ENCODE results near the gene ACCSL. TPM values are rescaled to one million over a fixed set of nuclear protein-coding genes. Genes with fewer than 3 reads are reported as not detected.
A peak's percentile ranks its signal among the peaks of the same experiment; 100 is the strongest.

The ACCSL gene
- total RNA-seq, 1 donor from 2014 or later = not detected

- Mint-ChIP-seq H3K4me3 (no peak overlapping the region), H3K27ac (no peak overlapping the region), H3K36me3 (no peaks in the 10 kb centered on the region), H3K9me3 (no peaks in the 10 kb centered on the region), H3K27me3 (peaks cover 44% of the 10 kb centered on the region), H3K4me1 (ENCODE audit: unreplicated experiment) (no peaks in the 10 kb centered on the region)
- no peak for TF ChIP-seq CTCF (conservative IDR thresholded peaks at IDR 0.05)
- no peak for DNase-seq (ENCODE audit: extremely low spot score, unreplicated experiment)
These were observed 29.0 kb upstream of the ACCSL start for GRCh38 chr11:44018829-44019228.

- Mint-ChIP-seq H3K27me3 (peaks cover 35% of the 10 kb centered on the region), H3K27ac (no peak overlapping the region), H3K4me3 (no peak overlapping the region), H3K9me3 (peaks cover 6% of the 10 kb centered on the region), H3K36me3 (no peaks in the 10 kb centered on the region), H3K4me1 (ENCODE audit: unreplicated experiment) (peaks cover 1% of the 10 kb centered on the region)
- no peak for DNase-seq (ENCODE audit: extremely low spot score, unreplicated experiment)
- TF ChIP-seq CTCF (conservative IDR thresholded peaks at IDR 0.05) = peak; percentile 60
These were observed 22.8 kb upstream of the ACCSL start for GRCh38 chr11:44024977-44025376.

- no peak overlapping the region for H3K27ac Mint-ChIP-seq
- H3K36me3 Mint-ChIP-seq = no peaks in the 10 kb centered on the region
- TF ChIP-seq CTCF (conservative IDR thresholded peaks at IDR 0.05) = no peak
- no peak overlapping the region for H3K4me3 Mint-ChIP-seq
- peaks cover 6% of the 10 kb centered on the region for H3K9me3 Mint-ChIP-seq
- no peak for DNase-seq (ENCODE audit: extremely low spot score, unreplicated experiment)
- H3K4me1 Mint-ChIP-seq (ENCODE audit: unreplicated experiment) = peaks cover 8% of the 10 kb centered on the region
- peaks cover 30% of the 10 kb centered on the region for H3K27me3 Mint-ChIP-seq
These were observed 22.1 kb upstream of the ACCSL start for GRCh38 chr11:44025727-44026126.

- peak; percentile 24 for DNase-seq (ENCODE audit: extremely low spot score, unreplicated experiment)
- peaks cover 21% of the 10 kb centered on the region for H3K27me3 Mint-ChIP-seq
- H3K4me1 Mint-ChIP-seq (ENCODE audit: unreplicated experiment) = peaks cover 9% of the 10 kb centered on the region
- H3K36me3 Mint-ChIP-seq = no peaks in the 10 kb centered on the region
- peaks cover 6% of the 10 kb centered on the region for H3K9me3 Mint-ChIP-seq
- no peak overlapping the region for H3K4me3 Mint-ChIP-seq
- H3K27ac Mint-ChIP-seq = no peak overlapping the region
- no peak for TF ChIP-seq CTCF (conservative IDR thresholded peaks at IDR 0.05)
These were observed 19.4 kb upstream of the ACCSL start for GRCh38 chr11:44028401-44028800.

- peaks cover 9% of the 10 kb centered on the region for H3K4me1 Mint-ChIP-seq (ENCODE audit: unreplicated experiment)
- TF ChIP-seq CTCF (conservative IDR thresholded peaks at IDR 0.05) = no peak
- H3K9me3 Mint-ChIP-seq = peaks cover 6% of the 10 kb centered on the region
- H3K4me3 Mint-ChIP-seq = no peak overlapping the region
- peak; percentile 36 for DNase-seq (ENCODE audit: extremely low spot score, unreplicated experiment)
- no peak overlapping the region for H3K27ac Mint-ChIP-seq
- no peaks in the 10 kb centered on the region for H3K36me3 Mint-ChIP-seq
- peaks cover 24% of the 10 kb centered on the region for H3K27me3 Mint-ChIP-seq
These were observed 18.8 kb upstream of the ACCSL start for GRCh38 chr11:44028816-44029506.
